Measurements from ENCODE around the gene NR2F1. TPM values are rescaled to one million over a fixed set of nuclear protein-coding genes. Genes with fewer than 3 reads are reported as not detected.

Gene NR2F1
- total RNA-seq, 1 experiment from 2014 or later: 0.37 TPM

- in situ Hi-C loops (cut with HindIII; ENCODE audit: low pct_unique_long_range_greater_than_20kb, low sequenced_read_pairs): no loop called here
- DNase-seq (ENCODE audit: low read depth): no peak
These were observed 33.6 kb downstream of the NR2F1 start for GRCh38 chr5:93616538-93617174.

- in situ Hi-C loops (cut with HindIII; ENCODE audit: low pct_unique_long_range_greater_than_20kb, low sequenced_read_pairs): no loop called here
- peak; percentile 69 for DNase-seq (ENCODE audit: low read depth)
These were observed 37.7 kb downstream of the NR2F1 start for GRCh38 chr5:93620487-93621326.

- in situ Hi-C loops (cut with HindIII; ENCODE audit: low pct_unique_long_range_greater_than_20kb, low sequenced_read_pairs): no loop called here
- DNase-seq (ENCODE audit: low read depth): peak; percentile 85
These were observed 38.3 kb downstream of the NR2F1 start for GRCh38 chr5:93621327-93621798.

GRCh38 chr5:93622240-93622885 is 39.3 kb downstream of the NR2F1 start:
- DNase-seq (ENCODE audit: low read depth): peak; percentile 49
- in situ Hi-C loops (cut with HindIII; ENCODE audit: low pct_unique_long_range_greater_than_20kb, low sequenced_read_pairs): no loop called here

GRCh38 chr5:93623153-93623552 is 40.1 kb downstream of the NR2F1 start:
- DNase-seq (ENCODE audit: low read depth): no peak
- in situ Hi-C loops (cut with HindIII; ENCODE audit: low pct_unique_long_range_greater_than_20kb, low sequenced_read_pairs): no loop called here

GRCh38 chr5:93626801-93627200 is 43.8 kb downstream of the NR2F1 start:
- no peak for DNase-seq (ENCODE audit: low read depth)
- in situ Hi-C loops (cut with HindIII; ENCODE audit: low pct_unique_long_range_greater_than_20kb, low sequenced_read_pairs): no loop called here

- DNase-seq (ENCODE audit: low read depth): no peak
- in situ Hi-C loops (cut with HindIII; ENCODE audit: low pct_unique_long_range_greater_than_20kb, low sequenced_read_pairs): no loop called here
These were observed 49.3 kb downstream of the NR2F1 start for GRCh38 chr5:93632327-93632726.

GRCh38 chr5:93635991-93636390 is 53.0 kb downstream of the NR2F1 start:
- in situ Hi-C loops (cut with HindIII; ENCODE audit: low pct_unique_long_range_greater_than_20kb, low sequenced_read_pairs): no loop called here
- DNase-seq (ENCODE audit: low read depth): no peak

- no peak for DNase-seq (ENCODE audit: low read depth)
- in situ Hi-C loops (cut with HindIII; ENCODE audit: low pct_unique_long_range_greater_than_20kb, low sequenced_read_pairs): no loop called here
These were observed 53.8 kb downstream of the NR2F1 start for GRCh38 chr5:93636837-93637236.

- no peak for DNase-seq (ENCODE audit: low read depth)
- in situ Hi-C loops (cut with HindIII; ENCODE audit: low pct_unique_long_range_greater_than_20kb, low sequenced_read_pairs): no loop called here
These were observed 54.7 kb downstream of the NR2F1 start for GRCh38 chr5:93637697-93638096.

GRCh38 chr5:93642526-93642925 is 59.5 kb downstream of the NR2F1 start:
- in situ Hi-C loops (cut with HindIII; ENCODE audit: low pct_unique_long_range_greater_than_20kb, low sequenced_read_pairs): no loop called here
- DNase-seq (ENCODE audit: low read depth): no peak

Other genes starting within 250 kb of the NR2F1 start
- gene NR2F1-AS1, start 2.0 kb upstream of the NR2F1 start, total RNA-seq (2014; rRNA removed; shearing (Covaris generic); ENCODE audit: low replicate concordance): 0.67 TPM in 1 of 2 replicates, not detected in the other
- not detected in 2 replicates for gene POU5F2, start 158.4 kb downstream of the NR2F1 start, total RNA-seq (2014; rRNA removed; shearing (Covaris generic); ENCODE audit: low replicate concordance)

Measured in Caki2 (cell line).